Activated T-cell treated with anti-CD3 and anti-CD28 coated beads for 4 hours (primary cell): ENCODE measurements around the gene ADAMTS13.

Experiments
- DNase-seq: peaks from one replicate; pipeline ENCODE4 v3.0.0-alpha.2; 2020

The ADAMTS13 gene

DNA sequence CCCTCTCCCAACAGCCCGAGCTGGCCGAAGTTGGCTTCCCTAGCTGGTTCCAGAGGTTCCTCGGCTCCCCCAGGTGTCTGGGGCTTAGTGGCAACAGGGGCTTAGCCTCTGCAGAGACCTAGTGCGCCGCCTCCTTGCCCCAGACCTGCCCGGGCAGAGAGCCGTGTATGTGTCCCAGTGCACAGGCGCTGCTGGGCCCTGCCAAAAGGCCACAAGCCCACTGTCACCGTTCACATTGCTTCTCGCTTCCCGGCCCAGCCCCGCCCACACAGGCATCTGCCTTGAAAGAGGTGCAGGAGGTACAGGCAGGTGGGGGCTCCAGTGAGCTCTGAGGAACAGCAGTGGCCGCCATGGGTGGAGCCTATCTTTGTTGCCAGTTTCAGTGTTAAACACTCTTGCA, 35.1 kb downstream of the ADAMTS13 start:
- DNase-seq, result no peak

DNA sequence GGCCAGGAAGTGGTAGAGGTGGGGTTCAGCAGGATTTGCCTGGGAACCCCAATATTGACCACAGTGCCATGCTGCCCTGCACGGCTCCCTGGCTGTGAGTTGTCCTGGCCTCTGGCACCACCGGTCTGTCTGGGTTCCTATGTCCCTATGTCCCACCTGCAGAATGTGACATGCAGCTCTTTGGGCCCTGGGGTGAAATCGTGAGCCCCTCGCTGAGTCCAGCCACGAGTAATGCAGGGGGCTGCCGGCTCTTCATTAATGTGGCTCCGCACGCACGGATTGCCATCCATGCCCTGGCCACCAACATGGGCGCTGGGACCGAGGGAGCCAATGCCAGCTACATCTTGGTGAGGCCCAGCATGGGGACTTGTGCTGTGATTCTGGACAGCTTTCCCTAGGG, 35.6 kb downstream of the ADAMTS13 start:
- no peak for DNase-seq

DNA sequence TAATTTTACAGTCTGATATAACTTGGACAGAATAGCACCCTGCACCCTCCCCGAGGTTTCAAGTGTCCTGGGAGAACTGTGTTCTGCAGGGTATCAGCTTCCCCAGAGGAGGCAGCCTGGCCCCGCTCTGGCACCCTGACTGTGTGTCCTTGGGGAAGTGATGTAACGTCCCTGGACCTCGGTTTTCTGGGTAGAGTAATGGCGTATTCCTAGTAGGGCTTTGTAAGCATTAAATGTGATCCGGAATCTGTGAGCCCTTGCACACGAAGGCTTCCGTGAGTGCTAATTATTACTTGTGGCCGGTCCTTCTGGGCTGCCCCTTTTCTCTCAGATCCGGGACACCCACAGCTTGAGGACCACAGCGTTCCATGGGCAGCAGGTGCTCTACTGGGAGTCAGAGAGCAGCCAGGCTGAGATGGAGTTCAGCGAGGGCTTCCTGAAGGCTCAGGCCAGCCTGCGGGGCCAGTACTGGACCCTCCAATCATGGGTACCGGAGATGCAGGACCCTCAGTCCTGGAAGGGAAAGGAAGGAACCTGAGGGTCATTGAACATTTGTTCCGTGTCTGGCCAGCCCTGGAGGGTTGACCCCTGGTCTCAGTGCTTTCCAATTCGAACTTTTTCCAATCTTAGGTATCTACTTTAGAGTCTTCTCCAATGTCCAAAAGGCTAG, 36.6 kb downstream of the ADAMTS13 start:
- no peak for DNase-seq

DNA sequence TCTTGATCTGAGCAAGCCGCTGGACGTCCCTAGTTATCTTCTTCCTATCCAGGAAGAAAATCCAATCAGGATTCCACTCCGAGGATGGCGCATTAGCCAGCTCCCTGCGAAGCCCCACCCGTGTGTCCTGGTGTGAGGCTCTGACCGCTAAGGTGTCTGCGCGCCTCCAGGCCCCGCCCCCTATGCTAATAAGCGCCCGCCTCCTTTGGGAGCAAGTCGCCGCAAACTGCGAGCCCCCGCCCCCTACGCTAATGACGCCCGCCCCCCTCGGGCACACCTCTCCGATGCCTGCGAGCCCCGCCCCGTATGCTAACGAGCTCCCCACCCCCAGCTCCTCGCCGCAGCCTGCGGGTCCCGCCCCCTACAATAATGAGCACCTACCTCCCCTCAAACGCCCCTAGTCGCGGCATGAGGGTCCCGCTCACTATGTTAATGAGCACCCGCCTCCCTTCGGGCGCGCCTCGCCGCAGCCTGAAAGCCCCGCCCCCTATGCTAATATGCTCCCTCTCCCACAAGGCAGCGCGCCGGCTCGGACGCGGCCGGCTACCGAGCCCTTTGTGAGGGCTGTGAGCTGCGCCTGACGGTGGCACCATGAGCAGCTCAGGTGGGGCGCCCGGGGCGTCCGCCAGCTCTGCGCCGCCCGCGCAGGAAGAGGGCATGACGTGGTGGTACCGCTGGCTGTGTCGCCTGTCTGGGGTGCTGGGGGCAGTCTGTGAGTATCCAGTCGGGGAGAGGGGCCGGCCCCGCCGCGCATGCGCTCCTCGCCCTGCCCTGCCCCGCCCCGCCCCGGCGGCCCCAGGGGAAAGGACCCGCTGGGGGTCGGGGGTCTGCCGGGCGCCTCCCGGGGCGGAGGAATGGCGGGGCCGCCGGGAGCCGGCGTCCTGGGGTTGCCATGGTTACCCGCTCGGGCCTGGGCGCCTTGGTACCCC, 37.6 kb downstream of the ADAMTS13 start, which contains the start of gene CACFD1:
CACFD1 (plus strand) TSS at position 503 of the 929 bp plus-strand sequence; CDS start at position 592, 89 bp downstream.
- DNase-seq, result peak; percentile 90

DNA sequence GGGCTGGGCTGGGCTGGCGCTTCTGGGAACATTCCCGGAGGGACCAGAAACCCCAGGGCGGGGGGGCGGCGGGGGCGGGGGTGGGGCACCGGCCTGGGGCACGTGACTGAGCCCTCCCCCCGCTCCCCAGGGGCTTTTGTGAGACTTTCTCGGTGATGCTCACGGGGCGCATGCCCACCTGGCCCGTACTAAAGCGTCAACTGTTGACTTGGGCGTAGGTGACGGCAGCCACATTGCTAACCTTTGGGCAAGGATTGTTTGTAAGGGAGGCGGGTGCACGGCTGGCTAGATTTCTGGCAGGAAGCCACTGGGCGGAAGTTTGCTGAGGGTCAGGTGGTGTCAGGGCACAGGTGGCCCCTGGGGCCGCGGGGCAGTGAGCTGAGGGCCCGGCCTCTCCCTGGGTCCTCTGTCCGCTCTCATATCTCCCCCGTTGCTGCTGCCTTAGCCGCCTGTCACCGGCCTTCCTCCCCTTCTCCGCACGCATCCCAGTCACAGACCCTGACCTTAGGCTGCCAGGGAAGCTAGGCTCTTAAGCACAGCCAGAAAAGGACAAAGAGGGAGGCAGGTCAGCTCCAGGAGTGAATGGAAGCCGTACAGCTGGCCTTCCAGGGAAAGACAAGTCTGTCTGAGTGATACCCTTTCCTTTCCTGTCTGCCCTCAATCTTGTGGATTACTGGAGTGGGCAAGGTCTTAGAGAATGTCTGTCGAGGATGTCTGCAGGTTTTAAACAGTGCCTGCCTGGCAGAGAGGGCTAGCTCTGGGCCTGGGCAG, 38.4 kb downstream of the ADAMTS13 start:
- DNase-seq, result no peak

DNA sequence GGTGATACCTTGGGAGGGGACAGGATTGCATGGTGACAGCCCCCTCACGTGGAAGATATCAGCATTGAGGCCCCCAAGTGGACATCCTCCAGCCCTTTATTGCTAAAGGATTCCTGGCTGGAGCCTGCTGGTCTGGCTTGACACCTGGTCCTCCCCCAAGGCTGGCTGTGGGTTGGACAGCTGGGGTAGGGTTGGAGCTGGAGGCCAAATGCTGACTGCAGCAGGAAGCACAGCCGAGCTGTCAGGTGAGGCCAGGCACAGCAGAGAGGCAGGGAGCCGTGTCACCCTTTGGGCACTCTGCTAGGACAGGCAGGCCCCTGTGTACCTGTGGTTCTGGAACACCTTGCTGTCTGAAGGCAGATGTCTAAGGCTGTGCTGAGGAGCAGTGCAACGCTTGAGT, 39.8 kb downstream of the ADAMTS13 start:
- no peak for DNase-seq

DNA sequence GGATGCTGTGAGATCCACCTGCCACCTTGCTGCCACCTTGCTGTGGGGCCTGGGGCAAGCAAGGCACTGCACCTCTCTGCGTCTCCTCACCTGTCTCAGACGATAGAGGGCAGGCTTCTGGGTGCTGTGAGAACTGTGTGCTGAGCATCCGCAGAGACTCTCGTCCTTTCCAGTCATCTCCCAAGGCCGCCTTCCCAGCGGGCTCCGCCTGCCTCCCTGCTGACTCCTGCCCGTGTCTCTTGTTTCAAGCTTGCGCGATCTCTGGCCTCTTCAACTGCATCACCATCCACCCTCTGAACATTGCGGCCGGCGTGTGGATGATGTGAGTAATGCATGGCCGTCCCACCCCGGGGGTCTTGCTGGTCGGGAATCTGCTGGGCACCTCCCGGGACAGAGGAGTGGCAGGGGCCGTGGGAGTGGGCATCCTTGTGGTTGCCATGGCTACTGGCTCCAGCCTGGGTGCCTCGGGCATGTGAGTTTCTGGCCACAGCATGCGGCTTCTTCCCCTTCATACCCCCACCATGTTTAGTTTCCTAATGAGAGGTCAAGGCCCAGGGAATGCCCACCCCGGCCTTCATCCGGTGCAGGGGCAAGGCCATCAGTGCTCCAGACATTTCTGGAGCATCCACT, 41.2 kb downstream of the ADAMTS13 start:
- DNase-seq, result no peak

DNA sequence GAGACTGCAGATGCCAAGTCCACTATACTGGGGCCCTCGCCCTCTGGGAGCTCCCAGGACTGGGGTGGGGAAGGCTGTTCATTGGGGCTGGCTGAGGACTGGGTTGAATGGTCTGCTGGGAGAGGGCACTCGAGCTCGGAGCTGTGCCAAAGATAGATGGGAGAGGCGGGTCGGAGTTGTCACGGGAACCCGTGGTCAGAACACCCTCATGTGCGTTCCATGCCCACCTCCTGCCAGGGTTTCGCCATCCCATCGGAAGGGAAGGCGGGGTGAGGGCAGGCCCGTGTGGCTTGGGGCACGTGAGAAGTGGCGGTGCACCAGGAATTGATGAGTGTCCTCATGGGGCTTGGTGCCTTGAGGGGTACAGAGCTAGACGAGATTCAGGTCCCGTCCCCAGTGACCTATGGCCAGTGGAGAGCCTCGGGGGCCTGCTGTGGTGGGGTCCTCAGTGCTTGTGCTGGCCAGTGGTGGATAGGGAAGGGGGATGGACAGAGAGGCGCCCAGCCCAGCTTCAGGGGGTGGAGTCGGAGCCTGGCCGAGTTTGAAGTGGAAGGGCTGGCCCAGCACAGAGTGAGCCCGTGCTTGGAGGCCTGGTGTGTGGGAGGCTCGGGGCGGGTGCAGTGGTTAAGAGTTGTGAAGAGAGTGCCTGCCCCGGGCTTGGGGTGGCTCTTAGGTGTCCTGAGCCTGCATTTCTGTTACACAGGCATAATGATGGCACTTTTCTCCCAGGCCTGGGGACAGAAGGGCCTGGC, 41.9 kb downstream of the ADAMTS13 start:
- DNase-seq, result no peak

DNA sequence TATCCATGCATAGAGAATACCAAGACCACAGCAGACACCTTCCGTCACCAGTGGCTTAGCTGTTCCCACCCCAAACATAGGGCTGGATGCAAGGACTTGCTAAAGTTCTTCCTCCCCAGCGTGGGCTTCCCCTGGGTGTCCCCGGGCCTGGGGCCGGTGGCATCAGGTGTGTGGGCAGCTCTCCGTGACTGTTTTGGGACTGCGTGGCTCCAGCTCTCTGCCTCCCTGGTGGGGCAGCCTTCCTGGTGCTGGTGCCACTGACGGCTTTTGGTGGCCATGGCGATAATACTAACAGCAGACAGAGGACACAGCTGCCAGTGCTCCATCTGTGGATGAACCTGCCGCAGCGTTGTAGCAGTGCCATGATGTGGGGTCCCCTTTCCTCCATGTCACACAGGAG, 42.5 kb downstream of the ADAMTS13 start:
- DNase-seq, result no peak

DNA sequence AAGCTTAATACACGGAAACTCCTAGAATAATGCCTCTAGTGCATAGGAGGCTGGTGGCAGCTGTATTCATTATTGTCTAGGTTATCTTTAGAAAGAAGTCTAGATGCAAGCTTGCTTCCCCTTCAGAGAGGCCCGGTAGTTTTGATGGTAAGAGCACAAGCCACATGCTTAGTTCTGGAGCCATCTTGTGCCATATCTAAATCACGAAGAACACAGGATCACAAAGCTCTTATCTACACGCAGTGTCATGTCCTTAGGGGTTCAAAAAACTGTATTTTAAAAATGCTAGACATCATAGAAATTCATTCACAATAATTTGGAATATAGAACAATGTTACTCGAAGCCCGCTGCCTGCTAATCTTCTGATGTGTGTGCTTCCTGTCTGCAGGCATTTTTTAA, 43.8 kb downstream of the ADAMTS13 start:
- no peak for DNase-seq

DNA sequence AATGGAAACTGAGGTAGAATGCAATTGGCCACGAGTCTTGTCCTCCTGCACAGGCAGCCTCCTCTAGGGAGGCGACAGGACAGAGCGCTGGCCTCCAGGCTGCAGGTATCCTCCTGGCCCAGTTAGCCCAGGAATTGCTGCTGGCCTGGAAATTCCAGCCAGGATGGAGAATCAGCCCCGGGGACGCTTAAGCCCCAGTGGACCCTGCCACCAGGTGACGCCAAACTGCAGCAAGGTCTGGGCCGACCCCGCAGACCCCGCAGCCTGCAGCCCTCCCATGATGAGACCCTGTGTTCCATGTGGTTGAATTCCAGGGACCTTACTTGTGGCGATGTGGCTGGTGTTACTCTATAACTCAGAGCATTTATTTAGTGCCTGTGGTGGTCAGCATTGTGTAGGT, 44.9 kb downstream of the ADAMTS13 start:
- no peak for DNase-seq

DNA sequence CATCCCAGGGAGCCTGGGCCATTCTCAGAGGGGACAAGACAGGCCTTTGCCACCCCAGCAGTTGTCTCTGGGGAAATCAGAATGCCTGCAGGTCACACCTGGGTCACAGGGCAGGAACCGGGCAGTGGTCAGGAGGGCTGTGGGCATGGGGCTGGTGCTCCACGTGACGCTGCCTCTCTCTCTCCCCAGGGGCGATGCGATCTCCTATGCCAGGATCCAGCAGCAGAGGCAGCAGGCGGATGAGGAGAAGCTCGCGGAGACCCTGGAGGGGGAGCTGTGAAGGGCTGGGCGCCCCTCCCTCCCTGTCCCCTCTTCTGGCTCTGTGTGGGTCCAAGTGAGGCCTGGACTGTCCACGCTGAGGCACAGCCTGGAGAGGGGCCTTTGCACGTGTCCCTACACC, 46.2 kb downstream of the ADAMTS13 start:
- no peak for DNase-seq

DNA sequence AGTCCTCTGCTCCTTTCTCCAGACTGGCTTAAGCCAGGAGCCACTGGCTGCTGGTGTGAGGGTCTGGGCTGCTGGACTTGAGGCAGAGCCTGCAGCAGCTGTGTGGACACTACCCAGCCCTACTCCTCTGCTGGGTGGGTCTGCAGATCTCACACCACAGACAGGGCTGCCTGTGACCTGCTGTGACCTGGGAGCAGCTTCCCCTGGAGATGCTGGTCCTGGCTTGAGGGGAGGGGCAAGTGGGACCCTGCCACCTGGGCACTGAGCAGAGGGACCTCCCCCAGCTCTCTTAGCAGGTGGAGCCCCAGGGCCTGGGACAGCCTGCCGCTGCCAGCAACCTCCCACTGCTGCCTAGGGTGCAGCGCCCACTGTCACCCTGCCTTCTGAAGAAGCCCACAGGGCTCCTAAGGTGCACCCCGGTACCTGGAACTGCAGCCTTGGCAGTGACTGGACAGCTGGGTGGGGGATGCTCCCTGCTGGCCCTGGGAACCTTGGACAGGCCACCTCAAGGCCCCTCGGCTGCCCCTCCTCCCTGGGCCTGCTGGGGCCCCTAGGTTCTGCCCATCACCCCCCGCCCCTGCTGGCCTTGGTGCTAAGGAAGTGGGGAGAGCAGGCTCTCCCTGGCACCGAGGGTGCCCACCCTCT, 46.7 kb downstream of the ADAMTS13 start:
- DNase-seq, result no peak

DNA sequence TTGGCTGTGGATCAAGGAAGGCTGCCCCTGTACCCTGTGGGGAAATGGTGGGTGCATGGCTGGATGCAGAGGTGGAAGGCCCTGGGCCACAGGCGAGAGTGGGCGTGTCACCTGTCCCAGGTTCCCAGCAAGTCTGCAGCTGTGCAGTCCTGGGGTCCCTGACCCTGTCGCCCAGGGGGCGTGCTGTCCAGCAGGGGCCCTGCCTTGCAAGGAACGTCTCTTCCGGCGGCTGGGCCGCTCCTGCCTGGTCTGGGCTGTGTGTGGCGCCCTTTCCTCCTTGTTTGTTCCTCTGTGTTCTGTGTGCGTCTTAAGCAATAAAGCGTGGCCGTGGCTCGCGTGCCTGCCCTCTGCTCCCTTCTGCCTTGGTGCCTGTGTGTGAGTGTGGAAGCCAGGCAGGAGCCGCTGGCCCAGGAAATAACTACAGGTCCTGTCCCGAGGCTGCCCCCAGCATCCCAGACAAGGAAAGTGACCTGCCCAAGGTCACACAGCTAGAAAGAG, 48.3 kb downstream of the ADAMTS13 start:
- DNase-seq, result no peak

DNA sequence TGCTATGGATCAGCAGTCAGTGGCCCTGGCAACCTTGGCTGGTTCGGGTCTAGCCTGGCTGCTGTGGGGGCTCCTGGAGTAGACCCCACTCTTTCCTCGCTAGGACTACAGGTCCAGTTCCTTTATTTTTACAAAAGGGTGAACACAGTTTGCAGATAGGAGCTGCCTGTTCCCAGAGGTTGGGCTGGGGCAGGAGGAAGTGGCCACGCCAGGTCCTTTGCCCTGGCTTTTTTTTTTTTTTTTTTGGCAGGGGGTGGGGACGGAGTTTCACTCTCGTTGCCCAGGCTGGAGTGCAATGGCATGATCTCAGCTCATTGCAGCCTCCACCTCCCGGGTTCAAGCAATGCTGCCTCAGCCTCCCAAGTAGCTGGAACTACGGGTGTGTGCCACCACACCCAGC, 48.8 kb downstream of the ADAMTS13 start:
- DNase-seq, result no peak

DNA sequence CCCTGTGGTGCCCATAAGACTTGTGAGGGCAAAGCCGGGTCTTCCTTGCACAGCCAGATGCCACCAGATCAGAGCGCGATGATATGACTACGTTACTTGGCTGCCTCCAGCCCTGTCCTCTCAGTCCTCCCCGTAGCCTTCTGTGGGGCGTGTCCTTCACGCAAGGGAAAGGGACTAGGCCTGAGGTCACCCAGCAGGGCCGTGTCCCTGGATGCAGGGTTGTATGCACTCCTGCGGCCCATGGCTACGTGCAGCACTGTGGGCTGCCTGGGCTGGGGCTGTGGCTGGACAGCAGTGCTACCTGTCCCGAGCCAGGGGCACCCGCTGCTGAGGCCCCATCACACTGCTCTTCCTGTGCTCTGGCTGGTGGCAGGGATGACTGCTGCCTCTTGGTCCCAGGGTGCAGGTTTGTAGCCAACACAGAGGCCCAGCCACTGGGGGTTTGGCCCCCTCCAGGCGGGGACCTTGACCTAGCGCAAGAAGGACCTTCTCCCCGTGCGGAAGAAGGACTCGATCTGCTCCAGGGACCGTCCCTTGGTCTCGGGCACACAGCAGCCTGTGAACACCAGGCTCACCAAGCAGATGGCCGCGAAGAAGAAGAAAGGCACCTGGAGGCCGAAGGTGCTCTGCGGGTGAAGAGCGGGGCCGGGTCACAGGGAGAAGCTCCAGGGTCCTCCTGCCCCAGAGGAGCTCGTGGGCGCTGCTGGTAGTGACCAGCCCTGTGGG, 49.5 kb downstream of the ADAMTS13 start:
- no peak for DNase-seq

DNA sequence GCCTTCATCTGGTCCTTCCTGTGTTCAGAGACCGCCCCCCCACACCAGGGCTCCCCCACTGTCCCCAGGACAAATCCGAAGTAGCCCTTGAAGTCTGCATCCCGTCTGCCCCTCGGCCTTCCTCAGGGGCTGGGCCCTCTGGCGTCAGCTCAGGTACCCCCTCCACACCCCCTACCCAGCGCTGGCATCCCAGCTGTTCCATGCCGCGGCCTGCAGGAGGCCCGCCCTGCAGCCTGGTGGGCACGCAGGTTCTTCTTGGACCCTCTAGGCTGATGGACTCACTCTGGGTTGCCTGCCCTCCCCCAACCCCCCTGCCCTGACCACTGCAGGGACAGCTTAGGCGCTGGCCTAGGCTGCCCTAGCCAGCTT, 50.1 kb downstream of the ADAMTS13 start:
- DNase-seq, result no peak

DNA sequence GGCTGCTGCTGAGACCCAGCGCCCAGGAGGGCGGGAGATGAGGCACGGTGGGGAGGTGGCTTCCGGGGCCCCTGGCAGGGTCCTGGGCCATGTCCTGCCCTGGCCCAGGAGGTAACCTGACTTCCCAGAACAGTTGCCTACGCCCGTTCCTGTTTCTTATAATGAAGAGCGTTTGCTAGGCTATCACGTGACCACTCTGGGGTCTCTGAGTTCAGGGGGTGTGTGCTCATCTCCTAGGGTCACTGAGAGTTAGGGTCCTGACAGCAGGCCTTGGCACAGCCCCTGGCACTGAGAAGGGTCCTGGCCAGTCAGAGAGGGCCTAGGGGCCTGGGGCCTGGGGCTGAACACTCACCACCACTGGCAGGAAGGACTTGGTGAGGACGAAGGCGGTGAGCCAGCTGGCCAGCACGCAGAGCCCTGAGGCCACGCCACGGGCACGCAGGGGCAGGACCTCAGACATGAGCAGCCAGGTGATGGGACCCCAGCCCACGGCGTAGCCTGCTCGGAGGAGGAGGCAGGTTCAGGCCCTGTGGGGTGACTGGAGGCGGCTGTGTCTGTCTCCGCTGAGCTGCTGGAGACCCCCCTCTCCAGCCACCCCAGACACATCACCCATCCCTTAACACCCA, 50.7 kb downstream of the ADAMTS13 start:
- DNase-seq, result no peak

DNA sequence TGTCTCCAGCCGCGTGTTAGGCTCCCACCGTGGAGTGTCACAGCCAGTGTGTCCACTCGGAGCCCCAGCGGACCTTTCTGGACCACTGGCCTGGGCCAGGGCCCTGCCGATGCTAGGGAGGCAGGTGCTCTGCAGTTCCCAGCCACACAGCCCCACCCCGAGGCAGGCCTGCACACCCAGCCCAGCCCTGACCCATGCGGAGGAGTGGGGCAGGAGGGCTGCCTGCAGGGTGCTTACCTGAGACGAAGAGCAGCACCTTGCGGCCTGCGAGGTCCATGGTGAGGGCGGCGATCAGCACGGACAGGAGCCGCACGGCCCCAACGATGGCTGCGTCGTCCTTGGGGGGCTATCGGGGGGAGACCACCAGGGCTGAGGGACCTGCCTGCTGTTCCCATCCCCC, 51.6 kb downstream of the ADAMTS13 start:
- no peak for DNase-seq

DNA sequence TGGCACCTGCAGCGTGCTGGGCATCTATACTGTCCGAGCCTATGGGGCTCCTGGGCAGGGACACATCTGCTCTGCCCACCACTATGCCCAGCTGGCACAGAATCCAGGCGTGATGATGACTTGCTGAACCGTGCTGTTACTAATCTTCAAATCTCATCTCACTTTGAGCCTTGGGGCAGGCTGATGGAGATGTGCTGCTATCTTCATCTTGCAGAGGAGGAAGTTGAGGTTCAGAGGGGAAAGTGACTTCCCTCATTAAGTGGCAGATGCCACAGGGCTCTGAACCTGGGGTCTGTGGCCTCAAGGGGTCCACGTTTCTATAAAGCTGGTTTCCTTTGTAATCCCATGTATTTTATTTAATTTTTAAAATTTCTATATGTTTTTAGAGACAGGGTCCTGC, 52.0 kb downstream of the ADAMTS13 start:
- DNase-seq, result no peak
